ENCODE data around the gene SHE. TPM values are rescaled to one million over a fixed set of nuclear protein-coding genes. Genes with fewer than 3 reads are reported as not detected.

The SHE gene
- total and polyA plus RNA-seq, 10 of the 15 experiments (the other 5 are each of a cell fraction or from before 2014, with no cell fraction given) = under 0.01 to 0.05 (median 0.03) TPM; not detected in 3

DNA sequence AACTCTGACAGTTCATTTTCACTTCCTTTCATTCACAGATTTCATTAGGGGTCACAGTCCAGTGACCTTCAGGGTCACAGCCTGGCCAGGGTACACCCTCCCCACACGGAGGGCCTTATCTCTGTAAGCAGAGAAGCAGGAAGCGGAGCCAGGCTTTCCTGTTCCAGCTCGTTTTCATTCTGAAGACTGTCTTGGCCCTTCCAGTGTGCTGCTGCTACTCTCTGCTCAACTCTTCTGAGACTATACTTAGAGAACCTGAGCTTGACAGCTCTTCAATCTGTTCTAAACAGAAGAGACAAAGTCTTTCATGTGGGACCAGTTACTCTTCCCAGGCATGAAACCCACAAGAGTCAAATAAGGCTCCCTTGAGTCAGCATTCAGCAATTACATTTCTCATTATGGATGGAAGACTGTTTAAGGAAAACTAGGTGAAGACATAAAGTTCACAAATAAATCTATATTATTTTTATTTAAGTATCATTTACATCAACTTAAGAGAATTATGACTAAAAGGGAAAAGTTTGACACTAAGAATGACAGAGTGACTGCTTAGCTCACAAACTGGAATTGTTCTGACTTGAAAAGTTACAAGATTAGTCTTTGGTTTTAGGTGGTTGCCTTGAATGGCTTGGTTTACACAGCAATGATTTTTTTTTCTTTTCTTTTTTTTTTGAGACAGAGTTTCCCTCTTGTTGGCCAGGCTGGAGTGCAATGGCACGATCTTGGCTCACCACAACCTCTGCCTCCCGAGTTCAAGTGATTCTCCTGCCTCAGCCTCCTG, 5.0 kb downstream of the SHE start:
- Histone ChIP-seq H3K36me3 (ENCODE audit: control insufficient read depth in 2 of 2, insufficient read depth in 2 of 2, low read length in 1 of 2) (no peaks in the 10 kb centered on the region), H3K27me3 (replicated peaks in 1 of 2; ENCODE audit: control insufficient read depth in 2 of 2, insufficient read depth in 2 of 2, low read length in 1 of 2) (peaks cover 6 to 10% of the 10 kb centered on the region in 2 experiments), H3K27ac (ENCODE audit: control insufficient read depth, insufficient read depth) (peak overlapping the region; percentile 28), H3K4me1 (ENCODE audit: control insufficient read depth, insufficient read depth, low read length) (peaks cover 33% of the 10 kb centered on the region), H3K79me2 (ENCODE audit: control insufficient read depth, insufficient read depth, low read length) (no peaks in the 10 kb centered on the region), H3K4me2 (ENCODE audit: control insufficient read depth, insufficient read depth) (peak overlapping the region; percentile 1), H3K9me3 (replicated peaks; ENCODE audit: control insufficient read depth, insufficient read depth, low read length) (no peaks in the 10 kb centered on the region; the same call in 2 of the 3 replicates), H3K9ac (ENCODE audit: control insufficient read depth, insufficient read depth, low read length) (no peak overlapping the region), H3K4me3 (no peak overlapping the region), H4K20me1 (ENCODE audit: control insufficient read depth, insufficient read depth) (no peaks in the 10 kb centered on the region), H2AFZ (ENCODE audit: control insufficient read depth, low read depth, low read length) (no peak overlapping the region; the same call in 1 of the 2 replicates)
- WGBS (ENCODE audit: insufficient coverage, insufficient replicate concordance, low lambda C conversion rate, missing lambda C conversion rate) = 13% methylated on average over 5 of the region's 5 CpGs
- ChIA-PET CTCF (interaction anchor here (0.6 to 10.0 kb wide), 7 partner anchors 9 to 162 kb away, joined by 3 to 80 read pairs (median 4); no protein-coding TSS in a partner anchor), POLR2A (interaction anchor here (0.7 to 1.0 kb wide), 2 partner anchors 16 to 23 kb away, joined by 3 to 4 read pairs; no protein-coding TSS in a partner anchor), RAD21 (ENCODE audit: unreplicated experiment) (interaction anchor here (0.9 to 3.4 kb wide), 5 partner anchors 10 to 191 kb away, joined by 3 to 19 read pairs (median 4); no protein-coding TSS in a partner anchor), SMC1A (ENCODE audit: uncharacterized antibody, unreplicated experiment) (interaction anchor here (0.7 to 9.3 kb wide), 7 partner anchors 11 to 272 kb away, joined by 3 to 97 read pairs (median 3); no protein-coding TSS in a partner anchor)
- in situ Hi-C loops (cut with MboI) = no loop called here
- DNase-seq (ENCODE audit: low read depth, low spot score) (peak; percentile 32), FAIRE-seq (peak; percentile 75), ATAC-seq (peak; percentile 78)
- intact Hi-C loops (cut with micrococcal nuclease; ENCODE audit: unreplicated experiment) = no loop called here
- BruUV-seq (replicated peaks) = no TSS peak
- TF ChIP-seq TCF3 (IDR thresholded peaks at IDR 0.05; ENCODE audit: borderline replicate concordance, insufficient read depth, low read depth, low read length) (no peak), TCF7 (IDR thresholded peaks at IDR 0.05; ENCODE audit: borderline replicate concordance) (no peak), PML (IDR thresholded peaks at IDR 0.05; ENCODE audit: low read length) (0 out of 2 replicates have a peak, but pooled peaks have one; percentile 13), CHD1 (IDR thresholded peaks at IDR 0.05; ENCODE audit: low read depth, low read length) (no peak), SRF (IDR thresholded peaks at IDR 0.05; ENCODE audit: low read depth in 2 of 2, low read length in 2 of 2) (no peak), ATF7 (IDR thresholded peaks at IDR 0.05; ENCODE audit: low read depth) (no peak), POU2F2 (IDR thresholded peaks at IDR 0.05; ENCODE audit: borderline replicate concordance, low read depth, low read length) (no peak), PAX8 (IDR thresholded peaks at IDR 0.05) (peak; percentile 61; the same call in 1 of the 2 replicates), SIX5 (IDR thresholded peaks at IDR 0.05; ENCODE audit: low read depth, low read length, severe bottlenecking) (no peak), ETV6 (conservative IDR thresholded peaks at IDR 0.05 in 1 of 2, IDR thresholded peaks at IDR 0.05 in 1 of 2; ENCODE audit: borderline replicate concordance in 1 of 2, low read depth in 1 of 2) (peak in 1 of 2 experiments; percentile 66; a peak in 1 of 4 replicates)
- TF ChIP-seq, protein P1, sequence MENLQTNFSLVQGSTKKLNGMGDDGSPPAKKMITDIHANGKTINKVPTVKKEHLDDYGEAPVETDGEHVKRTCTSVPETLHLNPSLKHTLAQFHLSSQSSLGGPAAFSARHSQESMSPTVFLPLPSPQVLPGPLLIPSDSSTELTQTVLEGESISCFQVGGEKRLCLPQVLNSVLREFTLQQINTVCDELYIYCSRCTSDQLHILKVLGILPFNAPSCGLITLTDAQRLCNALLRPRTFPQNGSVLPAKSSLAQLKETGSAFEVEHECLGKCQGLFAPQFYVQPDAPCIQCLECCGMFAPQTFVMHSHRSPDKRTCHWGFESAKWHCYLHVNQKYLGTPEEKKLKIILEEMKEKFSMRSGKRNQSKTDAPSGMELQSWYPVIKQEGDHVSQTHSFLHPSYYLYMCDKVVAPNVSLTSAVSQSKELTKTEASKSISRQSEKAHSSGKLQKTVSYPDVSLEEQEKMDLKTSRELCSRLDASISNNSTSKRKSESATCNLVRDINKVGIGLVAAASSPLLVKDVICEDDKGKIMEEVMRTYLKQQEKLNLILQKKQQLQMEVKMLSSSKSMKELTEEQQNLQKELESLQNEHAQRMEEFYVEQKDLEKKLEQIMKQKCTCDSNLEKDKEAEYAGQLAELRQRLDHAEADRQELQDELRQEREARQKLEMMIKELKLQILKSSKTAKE (IDR thresholded peaks at IDR 0.05; ENCODE audit: low read depth, poor library complexity, severe bottlenecking) = no peak
- TF ChIP-seq, protein P2, sequence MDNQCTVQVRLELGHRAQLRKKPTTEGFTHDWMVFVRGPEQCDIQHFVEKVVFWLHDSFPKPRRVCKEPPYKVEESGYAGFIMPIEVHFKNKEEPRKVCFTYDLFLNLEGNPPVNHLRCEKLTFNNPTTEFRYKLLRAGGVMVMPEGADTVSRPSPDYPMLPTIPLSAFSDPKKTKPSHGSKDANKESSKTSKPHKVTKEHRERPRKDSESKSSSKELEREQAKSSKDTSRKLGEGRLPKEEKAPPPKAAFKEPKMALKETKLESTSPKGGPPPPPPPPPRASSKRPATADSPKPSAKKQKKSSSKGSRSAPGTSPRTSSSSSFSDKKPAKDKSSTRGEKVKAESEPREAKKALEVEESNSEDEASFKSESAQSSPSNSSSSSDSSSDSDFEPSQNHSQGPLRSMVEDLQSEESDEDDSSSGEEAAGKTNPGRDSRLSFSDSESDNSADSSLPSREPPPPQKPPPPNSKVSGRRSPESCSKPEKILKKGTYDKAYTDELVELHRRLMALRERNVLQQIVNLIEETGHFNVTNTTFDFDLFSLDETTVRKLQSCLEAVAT (IDR thresholded peaks at IDR 0.05) = no peak
- TF ChIP-seq, protein P3, sequence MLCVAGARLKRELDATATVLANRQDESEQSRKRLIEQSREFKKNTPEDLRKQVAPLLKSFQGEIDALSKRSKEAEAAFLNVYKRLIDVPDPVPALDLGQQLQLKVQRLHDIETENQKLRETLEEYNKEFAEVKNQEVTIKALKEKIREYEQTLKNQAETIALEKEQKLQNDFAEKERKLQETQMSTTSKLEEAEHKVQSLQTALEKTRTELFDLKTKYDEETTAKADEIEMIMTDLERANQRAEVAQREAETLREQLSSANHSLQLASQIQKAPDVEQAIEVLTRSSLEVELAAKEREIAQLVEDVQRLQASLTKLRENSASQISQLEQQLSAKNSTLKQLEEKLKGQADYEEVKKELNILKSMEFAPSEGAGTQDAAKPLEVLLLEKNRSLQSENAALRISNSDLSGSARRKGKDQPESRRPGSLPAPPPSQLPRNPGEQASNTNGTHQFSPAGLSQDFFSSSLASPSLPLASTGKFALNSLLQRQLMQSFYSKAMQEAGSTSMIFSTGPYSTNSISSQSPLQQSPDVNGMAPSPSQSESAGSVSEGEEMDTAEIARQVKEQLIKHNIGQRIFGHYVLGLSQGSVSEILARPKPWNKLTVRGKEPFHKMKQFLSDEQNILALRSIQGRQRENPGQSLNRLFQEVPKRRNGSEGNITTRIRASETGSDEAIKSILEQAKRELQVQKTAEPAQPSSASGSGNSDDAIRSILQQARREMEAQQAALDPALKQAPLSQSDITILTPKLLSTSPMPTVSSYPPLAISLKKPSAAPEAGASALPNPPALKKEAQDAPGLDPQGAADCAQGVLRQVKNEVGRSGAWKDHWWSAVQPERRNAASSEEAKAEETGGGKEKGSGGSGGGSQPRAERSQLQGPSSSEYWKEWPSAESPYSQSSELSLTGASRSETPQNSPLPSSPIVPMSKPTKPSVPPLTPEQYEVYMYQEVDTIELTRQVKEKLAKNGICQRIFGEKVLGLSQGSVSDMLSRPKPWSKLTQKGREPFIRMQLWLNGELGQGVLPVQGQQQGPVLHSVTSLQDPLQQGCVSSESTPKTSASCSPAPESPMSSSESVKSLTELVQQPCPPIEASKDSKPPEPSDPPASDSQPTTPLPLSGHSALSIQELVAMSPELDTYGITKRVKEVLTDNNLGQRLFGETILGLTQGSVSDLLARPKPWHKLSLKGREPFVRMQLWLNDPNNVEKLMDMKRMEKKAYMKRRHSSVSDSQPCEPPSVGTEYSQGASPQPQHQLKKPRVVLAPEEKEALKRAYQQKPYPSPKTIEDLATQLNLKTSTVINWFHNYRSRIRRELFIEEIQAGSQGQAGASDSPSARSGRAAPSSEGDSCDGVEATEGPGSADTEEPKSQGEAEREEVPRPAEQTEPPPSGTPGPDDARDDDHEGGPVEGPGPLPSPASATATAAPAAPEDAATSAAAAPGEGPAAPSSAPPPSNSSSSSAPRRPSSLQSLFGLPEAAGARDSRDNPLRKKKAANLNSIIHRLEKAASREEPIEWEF (IDR thresholded peaks at IDR 0.05; ENCODE audit: insufficient replicate concordance, low read depth, low read length) = no peak

All from GM12878 (cell line).